Measurements from ENCODE around the gene SULF2.

DNA sequence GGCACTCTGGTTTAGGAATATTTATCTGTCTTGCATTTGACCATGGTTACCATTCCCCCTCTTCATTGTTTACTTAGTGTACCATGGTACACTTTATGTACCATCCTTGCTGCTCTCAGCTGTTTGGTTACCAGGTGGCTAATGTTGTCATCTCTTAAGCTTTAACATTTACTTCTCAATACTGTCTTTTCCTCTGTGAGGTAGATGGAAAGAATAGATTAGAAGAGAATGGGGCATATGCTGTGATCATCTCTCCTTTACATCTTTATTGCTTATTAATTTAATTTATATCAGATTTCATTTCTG, 174.4 kb downstream of the SULF2 start:
- TF ChIP-seq, protein P1, sequence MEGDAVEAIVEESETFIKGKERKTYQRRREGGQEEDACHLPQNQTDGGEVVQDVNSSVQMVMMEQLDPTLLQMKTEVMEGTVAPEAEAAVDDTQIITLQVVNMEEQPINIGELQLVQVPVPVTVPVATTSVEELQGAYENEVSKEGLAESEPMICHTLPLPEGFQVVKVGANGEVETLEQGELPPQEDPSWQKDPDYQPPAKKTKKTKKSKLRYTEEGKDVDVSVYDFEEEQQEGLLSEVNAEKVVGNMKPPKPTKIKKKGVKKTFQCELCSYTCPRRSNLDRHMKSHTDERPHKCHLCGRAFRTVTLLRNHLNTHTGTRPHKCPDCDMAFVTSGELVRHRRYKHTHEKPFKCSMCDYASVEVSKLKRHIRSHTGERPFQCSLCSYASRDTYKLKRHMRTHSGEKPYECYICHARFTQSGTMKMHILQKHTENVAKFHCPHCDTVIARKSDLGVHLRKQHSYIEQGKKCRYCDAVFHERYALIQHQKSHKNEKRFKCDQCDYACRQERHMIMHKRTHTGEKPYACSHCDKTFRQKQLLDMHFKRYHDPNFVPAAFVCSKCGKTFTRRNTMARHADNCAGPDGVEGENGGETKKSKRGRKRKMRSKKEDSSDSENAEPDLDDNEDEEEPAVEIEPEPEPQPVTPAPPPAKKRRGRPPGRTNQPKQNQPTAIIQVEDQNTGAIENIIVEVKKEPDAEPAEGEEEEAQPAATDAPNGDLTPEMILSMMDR (conservative IDR thresholded peaks at IDR 0.05 in 1 of 2, IDR thresholded peaks at IDR 0.05 in 1 of 2; ENCODE audit: extremely low read depth in 1 of 2, insufficient read depth in 1 of 2, low read depth in 1 of 2, low read length in 2 of 2): no peak
- no peak for TF ChIP-seq EZH2 (IDR thresholded peaks at IDR 0.05; ENCODE audit: borderline replicate concordance, low read length)
